Neutrophil (primary cell): ENCODE data around the gene PDE6G.

Source experiments
- H3K27ac ChIP-seq: fragments of 200-600 bp; sonication (generic); 2 replicates; pipeline ENCODE4 v1.5.1; 2016; ENCODE audit warnings: mild to moderate bottlenecking, moderate library complexity
- H3K27me3 ChIP-seq: fragments of 200-600 bp; sonication (generic); 2 replicates; pipeline ENCODE4 v1.6.0; 2016; ENCODE audit warnings: mild to moderate bottlenecking
- H3K36me3 ChIP-seq: fragments of 200-600 bp; sonication (generic); 2 replicates; pipeline ENCODE4 v1.5.1; 2017
- H3K4me1 ChIP-seq, 2 experiments: fragments of 200-600 bp in 1 of 2; sonication (generic) in 1 of 2; 1 replicate in 1 of 2; 2 replicates in 1 of 2; pipeline versions ENCODE4 v1.5.1 to v1.6.1; 2013 to 2016; ENCODE audit warnings: low read depth in 1 of 2, low read length in 1 of 2, mild to moderate bottlenecking in 1 of 2, moderate library complexity in 1 of 2; ENCODE audit not compliant: control insufficient read depth in 1 of 2, insufficient read depth in 1 of 2
- H3K4me3 ChIP-seq, 2 experiments: fragments of 200-600 bp in 1 of 2; sonication (generic) in 1 of 2; 1 replicate in 1 of 2; 2 replicates in 1 of 2; pipeline ENCODE4 v1.5.1; 2013 to 2016; ENCODE audit warnings: low read depth in 1 of 2, low read length in 1 of 2, mild to moderate bottlenecking in 1 of 2, moderate library complexity in 1 of 2
- H3K9me3 ChIP-seq: fragments of 200-600 bp; sonication (generic); 2 replicates; pipeline ENCODE4 v1.5.1; 2016
- CTCF ChIP-seq: fragments of 200-600 bp; sonication (generic); IDR thresholded peaks from 2 replicates; pipeline ENCODE4 v1.5.1; 2016; ENCODE audit warnings: antibody characterized with exemption

Gene PDE6G

GRCh38 chr17:81701288-81702071 is 45.1 kb upstream of the PDE6G start:
- peaks cover 54% of the 10 kb centered on the region for H3K36me3 ChIP-seq
- no peaks in the 10 kb centered on the region for H3K9me3 ChIP-seq
- H3K4me1 ChIP-seq: peaks cover 20 to 37% of the 10 kb centered on the region in 2 experiments
- no peak for TF ChIP-seq CTCF
- no peaks in the 10 kb centered on the region for H3K27me3 ChIP-seq
- peak overlapping the region in 1 of 2 experiments; percentile 92 for H3K4me3 ChIP-seq
- peak overlapping the region; percentile 90 for H3K27ac ChIP-seq

DNA sequence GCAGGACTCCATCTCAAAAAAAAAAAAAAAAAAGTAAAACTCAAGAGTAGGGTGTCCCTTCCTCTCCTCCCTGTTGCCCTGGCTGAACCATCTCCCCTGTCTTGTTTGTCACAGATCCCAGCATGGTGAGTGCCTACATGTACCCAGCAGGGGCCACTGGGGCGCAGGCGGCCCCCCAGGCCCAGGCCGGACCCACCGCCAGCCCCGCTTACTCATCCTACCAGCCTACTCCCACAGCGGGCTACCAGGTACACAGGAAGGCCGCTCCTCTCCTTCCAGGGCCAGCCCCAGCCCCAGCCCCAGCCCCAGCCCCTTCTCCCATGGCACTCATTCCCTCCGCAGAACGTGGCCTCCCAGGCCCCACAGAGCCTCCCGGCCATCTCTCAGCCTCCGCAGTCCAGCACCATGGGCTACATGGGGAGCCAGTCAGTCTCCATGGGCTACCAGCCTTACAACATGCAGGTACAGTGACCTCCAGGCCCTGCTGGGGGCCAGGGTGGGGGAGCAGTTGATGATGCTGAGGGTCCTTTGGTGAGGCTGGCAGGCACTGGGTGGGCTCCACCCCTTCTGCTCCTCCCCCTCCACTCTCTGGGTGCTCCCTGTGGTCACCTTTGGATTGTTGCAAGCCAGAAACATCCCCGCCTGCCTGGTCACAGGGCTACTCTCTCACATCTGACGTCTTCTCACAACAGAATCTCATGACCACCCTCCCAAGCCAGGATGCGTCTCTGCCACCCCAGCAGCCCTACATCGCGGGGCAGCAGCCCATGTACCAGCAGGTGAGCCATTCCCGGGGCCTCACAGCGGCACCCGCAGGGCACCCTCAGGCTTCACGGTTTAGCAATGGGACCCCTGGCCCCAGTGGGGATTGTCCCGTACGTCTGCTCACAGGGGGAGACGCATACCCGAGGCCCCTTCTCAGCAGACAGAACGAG is 44.3 kb upstream of the PDE6G start:
- peaks cover 62% of the 10 kb centered on the region for H3K36me3 ChIP-seq
- H3K4me1 ChIP-seq: peaks cover 20 to 37% of the 10 kb centered on the region in 2 experiments
- no peak overlapping the region for H3K4me3 ChIP-seq
- H3K27ac ChIP-seq: no peak overlapping the region
- TF ChIP-seq CTCF: no peak
- H3K27me3 ChIP-seq: no peaks in the 10 kb centered on the region
- no peaks in the 10 kb centered on the region for H3K9me3 ChIP-seq

DNA sequence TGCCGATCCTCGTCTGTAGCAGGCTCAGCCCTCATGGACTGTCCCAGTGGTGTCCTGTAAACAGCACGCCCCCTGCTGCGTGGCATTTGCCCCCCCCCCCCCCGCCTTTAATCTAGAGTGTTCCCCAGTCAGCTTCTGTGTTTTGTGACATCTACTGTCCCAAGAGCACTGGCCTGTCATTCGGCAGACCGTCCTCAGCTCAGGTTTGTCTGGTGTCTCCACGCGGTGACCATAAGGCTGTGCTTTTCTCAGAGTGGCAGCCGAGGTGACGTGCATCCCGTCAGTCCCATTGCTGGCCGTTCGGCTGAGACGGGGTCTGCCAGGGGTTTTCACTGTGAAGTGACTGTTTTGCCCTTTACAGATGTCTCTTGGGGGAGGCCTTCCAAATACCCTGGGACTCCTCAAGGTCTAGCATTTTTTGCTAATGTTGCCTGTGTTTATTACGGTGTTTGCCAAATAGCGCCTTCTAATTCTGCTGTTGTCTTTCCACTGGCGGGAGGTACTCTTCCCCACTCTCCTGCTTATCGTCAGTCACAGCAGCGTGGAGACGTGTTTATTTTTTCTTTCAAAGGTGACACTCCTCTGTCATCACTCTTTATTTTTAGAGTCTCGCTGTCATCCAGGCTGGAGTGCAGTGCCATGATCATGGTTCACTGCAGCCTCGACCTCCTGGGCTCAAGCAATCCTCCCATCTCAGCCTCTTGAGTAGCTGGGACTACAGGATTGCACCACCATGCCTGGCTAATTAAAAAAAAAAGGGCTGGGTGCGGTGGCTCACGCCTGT is 41.1 kb upstream of the PDE6G start:
- no peak for TF ChIP-seq CTCF
- Histone ChIP-seq H3K9me3 (no peaks in the 10 kb centered on the region), H3K36me3 (peaks cover 94% of the 10 kb centered on the region), H3K4me3 (no peak overlapping the region), H3K27me3 (no peaks in the 10 kb centered on the region), H3K4me1 (peaks cover 5 to 18% of the 10 kb centered on the region in 2 experiments), H3K27ac (no peak overlapping the region)

DNA sequence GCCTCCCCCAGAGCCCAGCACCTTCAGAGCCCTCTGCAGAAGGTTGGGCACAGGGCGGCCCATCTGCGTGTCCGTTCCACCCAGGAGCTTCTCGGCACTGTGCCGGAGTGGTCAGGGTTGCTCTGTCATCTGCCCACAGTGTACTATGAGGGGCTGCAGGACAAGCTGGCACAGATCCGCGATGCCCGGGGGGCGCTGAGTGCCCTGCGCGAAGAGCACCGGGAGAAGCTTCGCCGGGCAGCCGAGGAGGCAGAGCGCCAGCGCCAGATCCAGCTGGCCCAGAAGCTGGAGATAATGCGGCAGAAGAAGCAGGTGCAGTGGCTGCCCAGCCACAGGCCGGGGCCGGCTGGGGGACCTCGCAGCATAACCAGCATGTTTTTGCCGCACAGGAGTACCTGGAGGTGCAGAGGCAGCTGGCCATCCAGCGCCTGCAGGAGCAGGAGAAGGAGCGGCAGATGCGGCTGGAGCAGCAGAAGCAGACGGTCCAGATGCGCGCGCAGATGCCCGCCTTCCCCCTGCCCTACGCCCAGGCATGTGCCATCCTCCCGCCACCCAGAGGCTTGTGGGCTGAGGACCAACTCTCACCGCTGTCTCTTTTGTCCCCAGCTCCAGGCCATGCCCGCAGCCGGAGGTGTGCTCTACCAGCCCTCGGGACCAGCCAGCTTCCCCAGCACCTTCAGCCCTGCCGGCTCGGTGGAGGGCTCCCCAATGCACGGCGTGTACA is 40.0 kb upstream of the PDE6G start:
- no peak overlapping the region for H3K4me3 ChIP-seq
- H3K27ac ChIP-seq: no peak overlapping the region
- no peaks in the 10 kb centered on the region for H3K27me3 ChIP-seq
- peaks cover 0 to 8% of the 10 kb centered on the region in 2 experiments for H3K4me1 ChIP-seq
- no peaks in the 10 kb centered on the region for H3K9me3 ChIP-seq
- H3K36me3 ChIP-seq: peaks cover 99% of the 10 kb centered on the region
- TF ChIP-seq CTCF: no peak

GRCh38 chr17:81695801-81696200 is 39.5 kb upstream of the PDE6G start:
- no peaks in the 10 kb centered on the region for H3K27me3 ChIP-seq
- H3K36me3 ChIP-seq: peaks cover 99% of the 10 kb centered on the region
- no peak overlapping the region for H3K4me3 ChIP-seq
- H3K9me3 ChIP-seq: no peaks in the 10 kb centered on the region
- no peak overlapping the region for H3K27ac ChIP-seq
- no peak for TF ChIP-seq CTCF
- H3K4me1 ChIP-seq: peaks cover 0 to 8% of the 10 kb centered on the region in 2 experiments
